Upper lobe of right lung (tissue), 1 donor: ENCODE data around the gene FEZF1. TPM values are rescaled to one million over a fixed set of nuclear protein-coding genes. Genes with fewer than 3 reads are reported as not detected.

Source experiments
- ATAC-seq: fragments of 200-7000 bp; cut with Tn5 transposase; one replicate; pipeline ENCODE4 v1.9.1; 2020; ENCODE audit warnings: mild to moderate bottlenecking, moderate library complexity
- DNase-seq: peaks from one replicate; pipeline ENCODE4 v3.0.0-alpha.2; 2020
- H3K27ac ChIP-seq: fragments of 200-600 bp; one replicate; pipeline ENCODE4 v1.8.0; 2022
- H3K27me3 ChIP-seq: fragments of 200-600 bp; one replicate; pipeline ENCODE4 v1.8.0; 2022; ENCODE audit warnings: mild to moderate bottlenecking
- H3K36me3 ChIP-seq: fragments of 200-600 bp; one replicate; pipeline ENCODE4 v1.8.0; 2022
- H3K4me1 ChIP-seq: fragments of 200-600 bp; one replicate; pipeline ENCODE4 v1.8.0; 2022
- H3K4me3 ChIP-seq: fragments of 200-600 bp; one replicate; pipeline ENCODE4 v1.8.0; 2022; ENCODE audit warnings: mild to moderate bottlenecking
- H3K9me3 ChIP-seq: fragments of 200-600 bp; one replicate; pipeline ENCODE4 v1.8.0; 2022
- intact Hi-C: fragments of 100-400 bp; cut with DNase I; formaldehyde crosslinking; loops from one replicate; pipeline ENCODE4 v1.11.0; 2022
- total RNA-seq: library from RNA; stranded (reverse); fragmentation: NEBNext Ultra II Directional; extraction: Animal tissue kit (Norgen Biotek cat#: 25700); gene quantifications from one replicate; pipeline ENCODE4 v1.2.1, GENCODE V29; 2021
- TF ChIP-seq, protein P1 (sequence below): fragments of 200-600 bp; IDR thresholded peaks from one replicate; pipeline ENCODE4 v1.8.0; 2022; ENCODE audit warnings: antibody characterized with exemption
- donor health status: DM: no; HTN: yes; CAD: no; lungs with severe emphysema.

FEZF1 gene
- total RNA-seq, 1 donor from 2014 or later: not detected

DNA sequence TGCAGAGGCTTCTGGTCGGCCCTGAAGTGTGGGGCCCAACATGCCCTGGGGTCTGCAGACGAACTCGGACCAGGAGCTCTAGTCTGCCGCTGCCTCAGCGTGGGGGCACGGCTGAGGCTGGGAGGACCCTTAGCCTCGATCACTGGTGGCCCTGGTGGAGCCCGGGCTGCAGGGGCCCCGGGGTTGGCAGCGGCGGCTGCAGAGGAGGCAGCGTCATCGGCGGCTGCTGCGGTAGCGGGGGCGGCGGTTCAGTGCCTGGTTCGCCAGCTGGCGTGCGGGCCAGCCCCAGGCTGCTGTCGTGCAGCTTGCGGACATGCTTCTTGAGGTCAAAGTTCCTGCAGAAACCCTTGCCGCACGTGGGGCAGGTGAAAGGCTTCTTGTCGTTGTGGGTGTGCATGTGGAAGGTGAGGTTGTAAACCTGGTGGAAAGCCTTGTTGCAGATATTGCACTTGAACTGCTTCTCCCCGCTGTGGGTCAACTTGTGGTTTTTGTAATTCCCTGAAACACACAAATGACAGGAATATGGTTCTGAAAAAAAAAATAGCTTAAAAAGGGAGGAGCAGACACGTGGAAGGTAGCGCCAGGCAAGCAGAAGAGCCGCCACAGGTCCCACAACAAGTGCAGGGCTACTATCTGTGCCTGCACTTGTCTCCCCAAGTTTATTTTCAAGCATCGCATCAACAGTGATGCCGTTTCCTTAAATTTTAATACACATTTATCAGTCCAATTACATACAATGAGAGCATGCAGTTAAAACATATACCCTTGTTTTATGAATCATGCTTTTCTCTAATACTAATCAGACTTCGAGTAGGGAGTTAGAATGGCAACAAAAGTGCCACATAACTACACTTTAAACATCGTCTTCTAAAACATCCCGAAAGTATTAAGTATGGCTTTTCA lies 2.4 kb downstream of the FEZF1 start:
- TF ChIP-seq, protein P1, sequence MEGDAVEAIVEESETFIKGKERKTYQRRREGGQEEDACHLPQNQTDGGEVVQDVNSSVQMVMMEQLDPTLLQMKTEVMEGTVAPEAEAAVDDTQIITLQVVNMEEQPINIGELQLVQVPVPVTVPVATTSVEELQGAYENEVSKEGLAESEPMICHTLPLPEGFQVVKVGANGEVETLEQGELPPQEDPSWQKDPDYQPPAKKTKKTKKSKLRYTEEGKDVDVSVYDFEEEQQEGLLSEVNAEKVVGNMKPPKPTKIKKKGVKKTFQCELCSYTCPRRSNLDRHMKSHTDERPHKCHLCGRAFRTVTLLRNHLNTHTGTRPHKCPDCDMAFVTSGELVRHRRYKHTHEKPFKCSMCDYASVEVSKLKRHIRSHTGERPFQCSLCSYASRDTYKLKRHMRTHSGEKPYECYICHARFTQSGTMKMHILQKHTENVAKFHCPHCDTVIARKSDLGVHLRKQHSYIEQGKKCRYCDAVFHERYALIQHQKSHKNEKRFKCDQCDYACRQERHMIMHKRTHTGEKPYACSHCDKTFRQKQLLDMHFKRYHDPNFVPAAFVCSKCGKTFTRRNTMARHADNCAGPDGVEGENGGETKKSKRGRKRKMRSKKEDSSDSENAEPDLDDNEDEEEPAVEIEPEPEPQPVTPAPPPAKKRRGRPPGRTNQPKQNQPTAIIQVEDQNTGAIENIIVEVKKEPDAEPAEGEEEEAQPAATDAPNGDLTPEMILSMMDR: no peak
- Histone ChIP-seq H3K4me1 (peaks cover 24% of the 10 kb centered on the region), H3K27ac (no peak overlapping the region), H3K27me3 (peaks cover 96% of the 10 kb centered on the region), H3K9me3 (no peaks in the 10 kb centered on the region), H3K4me3 (no peak overlapping the region), H3K36me3 (no peaks in the 10 kb centered on the region)
- no peak for DNase-seq
- no peak for ATAC-seq
- intact Hi-C loops: loop anchor here (10.0 kb wide), 1 partner anchor 1057 kb away; no protein-coding TSS in a partner anchor

DNA sequence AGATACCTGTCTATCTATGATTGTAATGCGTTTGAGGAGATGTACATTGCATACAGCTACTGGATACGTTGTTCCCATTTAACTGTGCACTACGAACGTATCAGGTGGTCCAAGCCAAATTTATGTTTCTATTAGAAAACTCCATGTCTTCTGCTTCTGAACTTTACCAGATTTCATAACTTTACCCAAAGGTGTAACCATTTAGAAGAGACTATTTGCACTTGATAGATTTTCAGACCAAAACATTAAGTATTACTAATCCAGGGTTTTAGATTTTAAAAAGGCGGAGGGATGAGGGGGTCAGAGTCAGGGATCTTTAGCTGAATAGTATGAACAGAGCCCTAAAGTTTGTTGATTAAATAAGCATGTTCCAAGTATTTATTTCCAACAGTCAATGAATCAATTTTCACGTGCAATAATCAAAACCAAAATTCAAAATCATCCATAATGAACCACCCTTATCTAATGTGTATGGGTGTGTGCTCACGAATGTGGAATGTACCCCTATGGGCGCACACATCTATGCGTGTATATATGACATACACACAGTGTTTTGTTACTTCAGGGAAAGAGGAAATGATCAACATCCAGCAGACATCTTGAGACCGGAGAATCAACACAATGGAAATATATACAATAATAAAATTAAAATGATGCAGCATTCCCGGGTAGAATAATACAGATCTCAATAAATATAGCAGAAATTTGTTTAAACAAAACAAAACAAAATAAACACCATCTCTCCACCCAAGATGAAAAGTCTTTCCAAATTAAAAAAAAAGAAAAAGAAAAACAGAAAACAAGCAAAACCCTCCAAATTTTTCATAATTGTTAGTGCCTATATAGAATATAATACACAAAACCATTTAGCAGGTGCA lies 3.4 kb downstream of the FEZF1 start:
- ATAC-seq (no peak), DNase-seq (no peak)
- Histone ChIP-seq H3K4me1 (peaks cover 22% of the 10 kb centered on the region), H3K27ac (no peak overlapping the region), H3K27me3 (peaks cover 88% of the 10 kb centered on the region), H3K9me3 (no peaks in the 10 kb centered on the region), H3K36me3 (no peaks in the 10 kb centered on the region), H3K4me3 (no peak overlapping the region)
- TF ChIP-seq, protein P1: no peak
- intact Hi-C loops: loop anchor here (10.0 kb wide), 1 partner anchor 1056 kb away; no protein-coding TSS in a partner anchor

DNA sequence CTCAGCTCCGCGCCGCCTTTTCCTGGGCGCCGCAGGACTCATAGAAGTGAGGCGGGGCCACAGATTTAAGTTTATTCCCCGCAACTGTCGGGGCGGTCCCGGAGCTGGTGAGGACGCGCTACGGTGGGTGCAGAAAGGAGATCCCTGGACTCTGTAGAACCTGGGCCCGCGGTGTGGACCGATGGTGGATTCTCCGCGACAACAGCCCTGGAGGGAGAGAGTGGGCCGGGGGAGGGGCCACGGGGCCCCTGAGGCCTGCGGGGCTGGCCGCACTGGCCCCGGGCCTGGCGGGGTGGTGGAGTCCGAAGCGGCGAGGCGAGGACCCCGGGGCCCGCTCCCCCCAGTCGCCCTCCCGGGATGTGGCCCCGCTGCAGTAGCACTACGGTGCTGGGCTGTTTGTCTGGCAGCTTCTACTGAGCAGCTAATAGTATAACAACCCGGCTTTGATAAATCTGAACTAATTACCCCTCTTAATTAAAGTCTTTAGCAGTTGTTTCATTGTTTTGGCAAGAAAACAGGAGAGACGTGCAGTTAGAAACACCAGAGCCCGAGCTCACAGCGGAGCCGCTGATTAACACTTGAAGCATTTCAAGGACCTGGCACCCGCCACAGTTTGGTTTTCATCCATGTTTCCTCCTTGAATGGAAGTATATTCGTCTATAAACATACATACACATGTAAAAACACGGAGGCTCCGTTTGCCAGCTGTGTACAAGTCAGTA lies 4.2 kb downstream of the FEZF1 start:
- Histone ChIP-seq H3K27ac (no peak overlapping the region), H3K9me3 (no peaks in the 10 kb centered on the region), H3K4me1 (peaks cover 14% of the 10 kb centered on the region), H3K27me3 (peaks cover 84% of the 10 kb centered on the region), H3K4me3 (no peak overlapping the region), H3K36me3 (no peaks in the 10 kb centered on the region)
- ATAC-seq: peak; percentile 21
- no peak for DNase-seq
- intact Hi-C loops: loop anchor here (10.0 kb wide), 1 partner anchor 1056 kb away; no protein-coding TSS in a partner anchor
- TF ChIP-seq, protein P1: no peak

DNA sequence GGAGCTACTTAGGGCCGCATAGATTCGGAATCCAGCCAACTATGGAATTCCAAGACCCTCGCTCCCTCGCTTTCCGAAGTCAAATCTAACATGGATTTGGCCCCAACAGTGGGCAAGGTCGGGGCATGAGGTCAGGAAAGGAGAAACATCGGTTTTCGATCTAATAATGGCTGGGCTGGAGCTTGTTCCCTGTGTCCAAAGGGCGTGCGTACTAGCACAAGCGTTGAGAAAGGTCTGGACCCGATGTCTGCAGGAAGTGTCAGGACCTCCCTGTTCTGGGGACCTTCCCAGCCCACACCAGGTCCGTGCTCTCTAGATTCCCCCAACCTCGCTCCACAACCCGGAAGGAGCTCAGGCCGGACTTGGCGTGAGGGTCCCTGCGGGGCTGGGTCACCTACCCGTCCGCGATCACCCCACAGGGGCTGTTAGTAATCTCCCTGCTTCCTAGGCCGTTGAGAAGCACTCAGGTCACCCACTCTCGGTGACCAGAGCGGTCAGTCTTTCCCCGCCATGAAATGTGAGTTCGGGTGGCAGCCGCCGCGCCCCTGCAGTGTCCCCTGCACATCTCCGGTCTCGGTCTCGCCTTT lies 4.8 kb downstream of the FEZF1 start:
- Histone ChIP-seq H3K9me3 (no peaks in the 10 kb centered on the region), H3K36me3 (no peaks in the 10 kb centered on the region), H3K27me3 (peaks cover 83% of the 10 kb centered on the region), H3K4me3 (no peak overlapping the region), H3K4me1 (peaks cover 9% of the 10 kb centered on the region), H3K27ac (no peak overlapping the region)
- TF ChIP-seq, protein P1: no peak
- ATAC-seq (peak; percentile 18), DNase-seq (no peak)
- intact Hi-C loops: loop anchor here (10.0 kb wide), 1 partner anchor 1055 kb away; no protein-coding TSS in a partner anchor

DNA sequence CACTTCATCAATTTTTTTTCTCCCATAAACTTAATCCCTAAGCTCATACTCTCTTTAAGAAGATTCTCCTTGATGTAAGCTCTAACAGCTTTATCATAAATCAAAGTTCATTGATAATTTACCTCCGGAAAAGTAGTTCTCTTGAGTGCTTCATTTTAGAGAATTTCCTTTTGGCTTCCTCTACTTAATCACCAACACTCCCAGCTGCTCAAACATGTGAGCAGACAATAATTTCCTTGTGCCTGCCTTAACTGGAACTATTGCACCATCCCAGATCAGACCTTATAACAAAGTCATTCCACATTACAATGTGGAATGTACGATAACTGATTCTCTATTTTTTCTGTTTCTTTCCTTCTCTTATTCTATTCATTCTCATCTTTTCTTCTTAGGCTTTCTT lies 5.9 kb downstream of the FEZF1 start:
- H3K36me3 ChIP-seq: no peaks in the 10 kb centered on the region
- no peaks in the 10 kb centered on the region for H3K9me3 ChIP-seq
- TF ChIP-seq, protein P1: no peak
- peaks cover 5% of the 10 kb centered on the region for H3K4me1 ChIP-seq
- intact Hi-C loops: no loop called here
- H3K27ac ChIP-seq: no peak overlapping the region
- no peak for ATAC-seq
- no peak overlapping the region for H3K4me3 ChIP-seq
- peaks cover 80% of the 10 kb centered on the region for H3K27me3 ChIP-seq
- DNase-seq: no peak
